ENCODE data around the gene AP2M1. TPM values are rescaled to one million over a fixed set of nuclear protein-coding genes. Genes with fewer than 3 reads are reported as not detected.

Gene AP2M1
- total and polyA plus RNA-seq, 11 donors: 225 to 431 (median 337) TPM

GRCh38 chr3:184228376-184229137 lies 53.9 kb downstream of the AP2M1 start:
- intact Hi-C loops (cut with DNase I): no loop called here

GRCh38 chr3:184229394-184230080 lies 54.9 kb downstream of the AP2M1 start, which contains the start of gene VWA5B2:
VWA5B2 (plus strand) TSS chr3:184229585; CDS start chr3:184230529, 944 bp downstream.
- DNase-seq (peak; percentile 53 to 83 (median 59)), ATAC-seq (peak in 3 of 4 donors; percentile 85 to 92 (median 86))
- TF ChIP-seq CTCF (IDR thresholded peaks at IDR 0.05) (peak in 8 of 12 donors; percentile 8 to 38 (median 17)), POLR2A (IDR thresholded peaks at IDR 0.05) (no peak)
- peak within 1 kb of the TSS; percentile 19 to 67 (median 54) for H3K4me3 ChIP-seq
- H3K27ac ChIP-seq: no peak within 1 kb of the TSS
- 0 to 3% (median 1%) methylated on average over 23 to 66 of the region's 66 CpGs for WGBS, 4 donors
- H3K4me1 ChIP-seq: peaks cover 0 to 22% (median 12%) of the 10 kb centered on the region in 12 donors
- intact Hi-C loops (cut with DNase I): no loop called here
- no peaks in the 10 kb centered on the region for H3K9me3 ChIP-seq
- no peaks in the 10 kb centered on the region for H3K36me3 ChIP-seq
- H3K27me3 ChIP-seq: peaks cover 20 to 69% (median 32%) of the 10 kb centered on the region in 9 donors

More at GRCh38 chr3:184228376-184229137, 53.9 kb downstream of the AP2M1 start:
- Histone ChIP-seq H3K4me3 (peak overlapping the region in 8 of 12 donors; percentile 19 to 64 (median 54)), H3K36me3 (no peaks in the 10 kb centered on the region), H3K9me3 (no peaks in the 10 kb centered on the region), H3K4me1 (peaks cover 0 to 22% (median 12%) of the 10 kb centered on the region in 12 donors), H3K27me3 (peaks cover 20 to 69% (median 32%) of the 10 kb centered on the region in 9 donors), H3K27ac (no peak overlapping the region)
- no peak for DNase-seq
- no peak for ATAC-seq
- WGBS, 4 donors: 29 to 49% (median 35%) methylated on average over 10 to 12 of the region's 12 CpGs
- TF ChIP-seq POLR2A (IDR thresholded peaks at IDR 0.05) (no peak), CTCF (IDR thresholded peaks at IDR 0.05) (no peak)

GRCh38 chr3:184230081-184230602 lies 55.5 kb downstream of the AP2M1 start:
- H3K27me3 ChIP-seq: peaks cover 20 to 69% (median 32%) of the 10 kb centered on the region in 9 donors
- no peaks in the 10 kb centered on the region for H3K36me3 ChIP-seq
- DNase-seq (no peak), ATAC-seq (no peak)
- peaks cover 0 to 22% (median 12%) of the 10 kb centered on the region in 12 donors for H3K4me1 ChIP-seq
- no peaks in the 10 kb centered on the region for H3K9me3 ChIP-seq
- TF ChIP-seq CTCF (IDR thresholded peaks at IDR 0.05): no peak
- TF ChIP-seq POLR2A (IDR thresholded peaks at IDR 0.05): no peak
- intact Hi-C loops (cut with DNase I): no loop called here
- peak overlapping the region; percentile 19 to 67 (median 54) for H3K4me3 ChIP-seq
- WGBS, 4 donors: 0 to 1% (median 1%) methylated on average over 15 to 61 of the region's 61 CpGs
- H3K27ac ChIP-seq: no peak overlapping the region

All from heart left ventricle (tissue), 16 donors.